Fibroblast of mammary gland (primary cell): ENCODE measurements around the gene ADGRG1.
A peak's percentile ranks its signal among the peaks of the same experiment; 100 is the strongest.

ENCODE experiments used
- DNase-seq: peaks from one replicate; pipeline ENCODE4 v3.0.0-alpha.2; 2010; ENCODE audit warnings: low read depth
- H3K4me3 ChIP-seq: 2 replicates; pipeline ENCODE4 v1.5.1; 2011; ENCODE audit warnings: low read depth, mild to moderate bottlenecking, low read length, moderate library complexity; ENCODE audit not compliant: control insufficient read depth
- CTCF ChIP-seq: conservative IDR thresholded peaks from 2 replicates; pipeline ENCODE4 v1.5.1; 2011; ENCODE audit warnings: low read depth, low read length, inconsistent platforms; ENCODE audit not compliant: control insufficient read depth, insufficient read depth

The ADGRG1 gene

GRCh38 chr16:57687363-57687929 is 59.0 kb downstream of the ADGRG1 start:
- no peak overlapping the region for H3K4me3 ChIP-seq
- no peak for DNase-seq
- TF ChIP-seq CTCF = no peak

- no peak for TF ChIP-seq CTCF
- H3K4me3 ChIP-seq = no peak overlapping the region
- DNase-seq = no peak
Observed at GRCh38 chr16:57688487-57688986, 60.1 kb downstream of the ADGRG1 start.

GRCh38 chr16:57688987-57689761 is 60.7 kb downstream of the ADGRG1 start:
- no peak overlapping the region for H3K4me3 ChIP-seq
- TF ChIP-seq CTCF = no peak
- no peak for DNase-seq

GRCh38 chr16:57689762-57690558 is 61.5 kb downstream of the ADGRG1 start:
- no peak overlapping the region for H3K4me3 ChIP-seq
- TF ChIP-seq CTCF = no peak
- no peak for DNase-seq

GRCh38 chr16:57690782-57691471 is 62.5 kb downstream of the ADGRG1 start:
- TF ChIP-seq CTCF = no peak
- DNase-seq = peak; percentile 26
- H3K4me3 ChIP-seq = no peak overlapping the region

- TF ChIP-seq CTCF = no peak
- H3K4me3 ChIP-seq = no peak overlapping the region
- DNase-seq = no peak
Observed at GRCh38 chr16:57692636-57693035, 64.2 kb downstream of the ADGRG1 start.
